ENCODE data around the gene ADGRB2. TPM values are rescaled to one million over a fixed set of nuclear protein-coding genes. Genes with fewer than 3 reads are reported as not detected.

The ADGRB2 gene
- total and polyA plus RNA-seq, 2 of the 4 experiments (the other 2 are of a cell fraction) = 2.2 to 11.9 TPM

DNA sequence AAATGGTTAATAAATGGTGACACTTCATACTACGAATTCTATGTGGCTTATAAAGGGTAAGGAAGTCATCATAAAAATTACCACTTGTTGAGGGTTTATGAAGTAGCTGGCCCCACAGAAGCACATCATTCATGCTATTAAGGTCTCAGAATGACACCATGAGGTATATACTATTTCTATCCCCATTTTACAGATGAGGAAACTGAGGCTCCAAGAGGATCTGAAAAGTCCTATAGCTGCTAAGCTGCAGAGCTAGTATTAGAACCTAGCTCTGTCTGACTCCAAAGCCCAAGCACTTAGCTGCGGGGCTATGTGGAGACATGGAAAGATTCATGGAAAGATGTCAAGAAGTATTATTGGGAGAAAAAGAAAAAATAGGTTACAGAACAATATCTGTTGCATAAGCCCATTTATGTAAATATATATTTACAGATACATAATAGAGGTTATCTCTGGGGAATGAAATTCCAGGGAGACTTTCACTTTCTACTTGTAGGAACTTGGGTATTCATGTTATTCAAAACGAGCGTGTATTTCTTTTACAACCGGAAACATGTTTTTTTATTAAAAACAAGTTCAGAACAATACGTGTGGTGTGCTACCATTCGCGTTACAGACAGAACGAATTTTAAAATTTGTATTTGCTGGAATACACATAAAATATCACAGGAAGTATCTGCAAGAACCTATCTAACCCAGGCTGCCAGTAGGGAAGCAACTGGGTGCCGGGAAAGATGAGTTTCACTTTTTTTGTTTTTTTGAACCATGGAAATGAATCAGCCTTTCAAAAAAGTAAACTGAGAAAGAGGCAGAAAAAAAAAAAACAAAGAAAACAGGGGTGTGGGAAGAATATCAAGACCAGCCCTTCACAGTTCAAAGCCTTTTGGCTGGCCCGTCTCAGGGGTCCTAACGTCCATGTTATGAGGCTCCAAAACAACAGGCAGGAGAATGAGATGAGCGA is 38.3 kb upstream of the ADGRB2 start:
- no peak for ATAC-seq (ENCODE audit: low read depth)

More for the DNA sequence above, 38.3 kb upstream of the ADGRB2 start:
- CTCF ChIA-PET = no interaction called here
- H2AK5ac ChIP-seq (ENCODE audit: low read depth, low read length) = no peak overlapping the region
- POLR2A ChIA-PET (ENCODE audit: unreplicated experiment) = no interaction called here
- peak overlapping the region; percentile 27 for H2AFZ ChIP-seq (replicated peaks; ENCODE audit: low read length, poor library complexity)
- dilution Hi-C loops (cut with HindIII; ENCODE audit: low sequenced_read_pairs, unreplicated experiment) (no loop called here), in situ Hi-C loops (cut with MboI; ENCODE audit: low sequenced_read_pairs) (no loop called here), intact Hi-C loops (cut with micrococcal nuclease) (no loop called here)
- peak overlapping the region; percentile 58; the same call in 1 of the 2 replicates for H3K4me2 ChIP-seq (ENCODE audit: low read depth, low read length)
- no peak for TF ChIP-seq BHLHE40 (IDR thresholded peaks at IDR 0.05; ENCODE audit: low read depth, low read length)
- TF ChIP-seq NFE2L2 (IDR thresholded peaks at IDR 0.05; ENCODE audit: low read depth, low read length) = no peak
- TF ChIP-seq RFX5 (IDR thresholded peaks at IDR 0.05; ENCODE audit: low read depth, low read length) = no peak
- TF ChIP-seq MXI1 (IDR thresholded peaks at IDR 0.05; ENCODE audit: borderline replicate concordance, low read depth, low read length) = no peak
- no peak for TF ChIP-seq MAFK (IDR thresholded peaks at IDR 0.05; ENCODE audit: low read depth, low read length)
- TF ChIP-seq POLR2A (IDR thresholded peaks at IDR 0.05; ENCODE audit: low read depth, low read length) = no peak
- no peak for TF ChIP-seq RAD21 (IDR thresholded peaks at IDR 0.05; ENCODE audit: low read length)
- TF ChIP-seq CEBPB (IDR thresholded peaks at IDR 0.05; ENCODE audit: low read depth, low read length) = no peak
- no peak for TF ChIP-seq MAZ (IDR thresholded peaks at IDR 0.05; ENCODE audit: borderline replicate concordance, low read depth, low read length)
- no peak overlapping the region for H4K91ac ChIP-seq (ENCODE audit: insufficient read depth, low read depth, low read length)
- H3K4me1 ChIP-seq (ENCODE audit: control insufficient read depth, insufficient read depth, low read length) = peaks cover 15% of the 10 kb centered on the region
- H3K23ac ChIP-seq (ENCODE audit: low read depth, low read length) = no peak overlapping the region
- BruUV-seq (replicated peaks) = no TSS peak
- H4K20me1 ChIP-seq (ENCODE audit: insufficient read depth, low read length) = no peaks in the 10 kb centered on the region
- no peaks in the 10 kb centered on the region for H3K36me3 ChIP-seq (ENCODE audit: control insufficient read depth, insufficient read depth, low read length)
- peak overlapping the region; percentile 52; the same call in 1 of the 2 replicates for H3K18ac ChIP-seq (ENCODE audit: low read depth, low read length)
- no peak overlapping the region for H2BK15ac ChIP-seq (ENCODE audit: low read depth, low read length)
- no peak overlapping the region for H2BK20ac ChIP-seq (ENCODE audit: low read depth, low read length)
- H2AK9ac ChIP-seq (replicated peaks; ENCODE audit: low read depth, low read length, poor library complexity) = no peak overlapping the region
- DNase-seq = no peak
- H4K8ac ChIP-seq (ENCODE audit: low read depth in 2 of 2, low read length in 2 of 2) = peak overlapping the region in 1 of 2 experiments; percentile 50; a peak in 2 of 4 replicates
- H3K4me3 ChIP-seq (ENCODE audit: insufficient read depth, low read depth, low read length) = no peak overlapping the region
- H3K9me1 ChIP-seq (ENCODE audit: insufficient read depth, low read length) = no peaks in the 10 kb centered on the region; the same call in 1 of the 2 replicates
- no peak overlapping the region; the same call in 1 of the 2 replicates for H2BK120ac ChIP-seq (ENCODE audit: low read depth, low read length)
- no peak overlapping the region for H3K9ac ChIP-seq (ENCODE audit: low read depth, low read length)
- peak overlapping the region; percentile 34; the same call in 1 of the 2 replicates for H3K27ac ChIP-seq (ENCODE audit: insufficient read depth, low read length)
- peaks cover 0 to 16% of the 10 kb centered on the region in 2 experiments; a peak in 2 of 4 replicates for H3K79me1 ChIP-seq (ENCODE audit: low read depth in 1 of 2, low read length in 2 of 2)
- no peaks in the 10 kb centered on the region for H3K27me3 ChIP-seq (ENCODE audit: control insufficient read depth, insufficient read depth, low read length)
- H3K4ac ChIP-seq (ENCODE audit: low read depth, low read length) = no peak overlapping the region
- no peaks in the 10 kb centered on the region for H3K9me3 ChIP-seq (ENCODE audit: control insufficient read depth, insufficient read depth, low read length)
- no peak overlapping the region; the same call in 1 of the 2 replicates for H3K56ac ChIP-seq (ENCODE audit: extremely low read depth, insufficient read depth, low read length)
- H3K14ac ChIP-seq (replicated peaks; ENCODE audit: low read depth, low read length) = no peak overlapping the region
- WGBS, 2 experiments (ENCODE audit: extremely low coverage in 2 of 2, insufficient read length in 1 of 2) = 69% methylated on average over 4 of the region's 13 CpGs; no CpG with 5 or more reads in 1 of the 2 experiments
- H4K5ac ChIP-seq (ENCODE audit: low read depth, low read length) = no peak overlapping the region
- peak overlapping the region; percentile 28 for H2BK5ac ChIP-seq (ENCODE audit: low read depth, low read length, poor library complexity, severe bottlenecking)

Data from IMR-90 (cell line).